Common myeloid progenitor, CD34-positive (primary cell): Measurements from ENCODE around the gene NLRP11.
A peak's percentile ranks its signal among the peaks of the same experiment; 100 is the strongest.
"Not testable (repeated sequence)": the region's sequence is repeated elsewhere in the genome, so short reads cannot be mapped to it uniquely, and the experiment has no call there.

ENCODE experiments used
- CTCF ChIA-PET: fragments of 350-600 bp; sonication (Branson Sonifier 250); formaldehyde crosslinking; loops from one replicate; lab custom pipeline; 2021; ENCODE audit warnings: antibody characterized with exemption; lab: Charles Lee
- POLR2A ChIA-PET: fragments of 350-600 bp; sonication (Branson Sonifier 250); formaldehyde crosslinking; loops from one replicate; lab custom pipeline; 2021; ENCODE audit warnings: antibody characterized with exemption; lab: Charles Lee
- DNase-seq, 3 donors: peaks; one replicate each; pipeline versions ENCODE4 v3.0.0 to v3.0.0-alpha.2; 2013
- H3K27ac ChIP-seq, 2 experiments: 1 replicate in 1 of 2; 2 replicates in 1 of 2; pipeline ENCODE4 v1.7.0; 2013; ENCODE audit warnings: inconsistent platforms in 2 of 2, low read length in 2 of 2, mild to moderate bottlenecking in 2 of 2, low read depth in 1 of 2, moderate library complexity in 1 of 2; ENCODE audit not compliant: severe bottlenecking in 2 of 2, insufficient read depth in 1 of 2, poor library complexity in 1 of 2
- H3K27me3 ChIP-seq, 5 experiments: replicated peaks in 2 of 5; 1 replicate in 3 of 5; 2 replicates in 2 of 5; pipeline versions ENCODE4 v1.6.1 to v1.7.0; 2013; ENCODE audit warnings: low read length in 4 of 5, mild to moderate bottlenecking in 2 of 5, moderate library complexity in 2 of 5, inconsistent platforms in 1 of 5; ENCODE audit not compliant: insufficient read depth in 5 of 5, control insufficient read depth in 4 of 5
- H3K36me3 ChIP-seq, 4 experiments: 1 replicate in 2 of 4; 2 replicates in 2 of 4; pipeline versions ENCODE4 v1.6.1 to v1.7.0; 2013; ENCODE audit warnings: low read length in 3 of 4, control low read depth in 1 of 4, mild to moderate bottlenecking in 1 of 4; ENCODE audit not compliant: control insufficient read depth in 4 of 4, insufficient read depth in 4 of 4
- H3K4me1 ChIP-seq, 4 experiments: 1 replicate in 3 of 4; 2 replicates in 1 of 4; pipeline versions ENCODE4 v1.6.1 to v1.7.1; 2013; ENCODE audit warnings: low read length in 3 of 4, mild to moderate bottlenecking in 3 of 4, control low read depth in 1 of 4, inconsistent platforms in 1 of 4, moderate library complexity in 1 of 4; ENCODE audit not compliant: control insufficient read depth in 4 of 4, insufficient read depth in 4 of 4; ENCODE audit errors: control extremely low read depth in 1 of 4
- H3K4me3 ChIP-seq, 7 experiments: 1 replicate in 4 of 7; 2 replicates in 3 of 7; pipeline versions ENCODE4 v1.5.1 to v1.7.0; 2013; ENCODE audit warnings: mild to moderate bottlenecking in 7 of 7, low read length in 6 of 7, moderate library complexity in 6 of 7, inconsistent platforms in 2 of 7, low read depth in 2 of 7, control low read depth in 1 of 7; ENCODE audit not compliant: insufficient read depth in 4 of 7, control insufficient read depth in 1 of 7; ENCODE audit errors: extremely low read depth in 1 of 7
- H3K9me3 ChIP-seq, 5 experiments: 1 replicate in 4 of 5; 2 replicates in 1 of 5; pipeline versions ENCODE4 v1.6.1 to v1.7.1; 2013; ENCODE audit warnings: low read length in 4 of 5, mild to moderate bottlenecking in 2 of 5, inconsistent platforms in 1 of 5, low read depth in 1 of 5, moderate library complexity in 1 of 5; ENCODE audit not compliant: control insufficient read depth in 4 of 5, insufficient read depth in 2 of 5; ENCODE audit errors: control extremely low read depth in 1 of 5
- WGBS: methylation state at CpG from one replicate; pipeline ENCODE4 v1.1.5; 2013; ENCODE audit not compliant: insufficient coverage; 5-methylcytosine and 5-hydroxymethylcytosine counted together

The NLRP11 gene

DNA sequence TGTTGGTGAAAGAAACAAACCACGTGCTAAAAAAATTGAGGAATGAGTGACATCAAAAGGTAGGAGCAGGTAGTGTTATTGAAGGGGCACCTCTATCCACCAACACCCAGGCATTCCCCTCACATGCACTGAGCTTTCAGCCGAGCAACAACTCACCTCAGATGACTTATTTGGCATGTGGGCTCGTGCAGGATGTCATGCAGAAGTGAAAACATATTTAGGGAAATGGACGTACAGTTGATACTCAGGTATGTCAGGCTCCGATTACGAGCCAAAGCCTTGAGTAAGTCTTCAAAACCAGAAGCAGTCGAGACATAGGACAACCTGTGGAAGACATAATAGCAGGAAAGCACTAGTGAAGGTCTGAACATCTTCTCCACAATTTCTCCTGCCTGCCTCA, 30.4 kb downstream of the NLRP11 start:
- 89% methylated on average over 6 of the region's 7 CpGs for WGBS
- ChIA-PET POLR2A (no interaction called here), CTCF (no interaction called here)
- Histone ChIP-seq H3K9me3 (peaks cover 0 to 3% (median 0%) of the 10 kb centered on the region in 5 experiments), H3K27me3 (peaks cover 0 to 2% (median 0%) of the 10 kb centered on the region in 5 experiments), H3K4me3 (no peak overlapping the region), H3K27ac (no peak overlapping the region), H3K4me1 (no peaks in the 10 kb centered on the region), H3K36me3 (no peaks in the 10 kb centered on the region)
- DNase-seq, result no peak

DNA sequence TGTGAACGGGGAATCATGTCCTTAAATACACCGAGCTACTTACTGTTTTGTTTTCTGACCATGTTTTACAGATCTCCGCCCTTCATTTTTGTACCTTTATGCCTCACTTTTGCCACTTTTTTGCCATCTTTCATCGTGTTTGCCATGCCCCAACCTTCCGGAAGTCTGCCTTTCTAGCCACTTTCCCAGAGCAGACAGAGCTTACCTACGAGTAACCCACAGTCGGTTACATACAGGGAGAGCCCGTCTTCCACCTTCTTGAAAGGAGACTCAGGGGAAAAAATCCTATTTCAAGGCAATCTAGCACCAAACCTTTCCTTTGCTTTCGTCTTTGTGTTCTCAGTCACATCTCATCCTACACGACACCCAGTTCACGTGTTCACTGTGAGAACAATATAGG, 36.8 kb downstream of the NLRP11 start:
- Histone ChIP-seq H3K27ac (no peak overlapping the region), H3K4me3 (no peak overlapping the region), H3K4me1 (no peaks in the 10 kb centered on the region), H3K27me3 (no peaks in the 10 kb centered on the region), H3K9me3 (no peaks in the 10 kb centered on the region), H3K36me3 (no peaks in the 10 kb centered on the region)
- 95% methylated on average over 11 of the region's 11 CpGs for WGBS
- no peak for DNase-seq
- ChIA-PET POLR2A (no interaction called here), CTCF (interaction anchor here (1.2 kb wide), 1 partner anchor 1149 kb away, joined by 3 read pairs; no protein-coding TSS in a partner anchor)

DNA sequence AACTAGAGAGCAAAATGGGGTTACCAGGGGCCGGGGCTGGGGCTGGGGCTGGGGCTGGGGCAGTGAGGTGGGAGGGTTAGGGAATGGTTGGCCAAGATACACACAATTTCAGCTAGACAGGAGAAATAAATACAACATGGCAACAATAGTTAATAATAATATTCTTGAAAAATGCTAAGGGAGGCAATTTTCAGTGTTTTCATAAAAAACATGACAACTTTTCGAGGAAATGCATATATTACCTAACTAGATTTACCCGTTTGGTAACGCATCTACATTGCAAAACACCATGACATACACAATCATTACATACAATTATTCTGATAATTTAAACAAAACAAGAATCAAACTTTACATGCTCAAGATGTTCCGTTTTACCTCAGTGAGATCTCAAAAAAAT, 50.7 kb downstream of the NLRP11 start:
- H3K36me3 ChIP-seq, result no peaks in the 10 kb centered on the region
- POLR2A ChIA-PET, result no interaction called here
- no peak overlapping the region for H3K27ac ChIP-seq
- no peaks in the 10 kb centered on the region for H3K4me1 ChIP-seq
- no peak overlapping the region for H3K4me3 ChIP-seq
- CTCF ChIA-PET, result no interaction called here
- no peak for DNase-seq
- 90% methylated on average over 3 of the region's 5 CpGs for WGBS
- peaks cover 0 to 2% (median 0%) of the 10 kb centered on the region in 5 experiments for H3K9me3 ChIP-seq
- H3K27me3 ChIP-seq, result peaks cover 0 to 12% (median 3%) of the 10 kb centered on the region in 5 experiments

GRCh38 chr19:55778331-55778730, 53.5 kb downstream of the NLRP11 start:
- ChIA-PET POLR2A (no interaction called here), CTCF (no interaction called here)
- Histone ChIP-seq H3K27me3 (peaks cover 0 to 16% (median 3%) of the 10 kb centered on the region in 5 experiments), H3K36me3 (no peaks in the 10 kb centered on the region), H3K4me3 (no peak overlapping the region), H3K4me1 (no peaks in the 10 kb centered on the region), H3K9me3 (peaks cover 0 to 2% (median 0%) of the 10 kb centered on the region in 5 experiments), H3K27ac (no peak overlapping the region)
- no peak for DNase-seq
- WGBS, result 86% methylated on average over 16 of the region's 16 CpGs

- WGBS, result 32% methylated on average over 6 of the region's 7 CpGs
- ChIA-PET CTCF (no interaction called here), POLR2A (no interaction called here)
- Histone ChIP-seq H3K36me3 (no peaks in the 10 kb centered on the region), H3K4me1 (no peaks in the 10 kb centered on the region), H3K27ac (no peak overlapping the region), H3K9me3 (peaks cover 0 to 2% (median 0%) of the 10 kb centered on the region in 5 experiments), H3K27me3 (peaks cover 0 to 16% (median 3%) of the 10 kb centered on the region in 5 experiments), H3K4me3 (no peak overlapping the region)
- DNase-seq, result peak in 1 of 3 donors; percentile 3
Measured at GRCh38 chr19:55777528-55777927, 54.3 kb downstream of the NLRP11 start.

DNA sequence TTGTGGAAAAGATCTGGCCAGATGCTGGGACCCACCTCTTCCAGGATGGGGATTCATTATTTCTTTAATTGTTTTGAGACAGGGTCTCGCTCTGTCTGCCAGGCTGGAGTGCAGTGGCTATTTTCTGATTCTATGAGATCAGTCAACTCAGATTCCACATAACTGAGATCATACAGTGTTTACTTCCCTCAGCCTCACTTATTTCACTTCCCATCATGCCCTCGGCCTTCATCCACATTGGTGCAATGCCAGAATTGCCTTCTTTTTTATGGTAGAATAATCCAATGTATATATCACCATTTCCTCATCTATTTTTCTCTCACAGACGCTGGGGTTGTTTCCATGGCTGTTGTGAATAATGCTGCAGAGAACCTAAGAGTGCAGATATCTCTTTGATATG, 62.2 kb downstream of the NLRP11 start:
- no CpG with 5 or more reads among the region's 3 CpGs for WGBS
- H3K36me3 ChIP-seq, DNase-seq, H3K4me3 ChIP-seq, H3K9me3 ChIP-seq, POLR2A ChIA-PET, H3K4me1 ChIP-seq, H3K27me3 ChIP-seq, H3K27ac ChIP-seq, CTCF ChIA-PET: not testable (repeated sequence)

- WGBS, result 98% methylated on average over 4 of the region's 6 CpGs
- CTCF ChIA-PET, H3K27ac ChIP-seq, H3K4me1 ChIP-seq, DNase-seq, H3K27me3 ChIP-seq, H3K4me3 ChIP-seq, H3K9me3 ChIP-seq, POLR2A ChIA-PET, H3K36me3 ChIP-seq: not testable (repeated sequence)
Measured at GRCh38 chr19:55768818-55769217, 63.0 kb downstream of the NLRP11 start, which contains the start of gene RFPL4AL1. TSS of gene RFPL4AL1 (plus strand) at chr19:55769118. CDS start at chr19:55771805, 2,687 bp downstream.
